Testis (tissue), 5 donors: ENCODE data around the gene ODAD3. TPM values are rescaled to one million over a fixed set of nuclear protein-coding genes. Genes with fewer than 3 reads are reported as not detected.

ENCODE experiments used
- DNase-seq: peaks from one replicate; pipeline ENCODE4 v3.0.0-alpha.2; 2019
- H3K27ac ChIP-seq, 2 donors: fragments of 200-600 bp; sonication (generic); one replicate each; pipeline ENCODE4 v1.5.1; 2019
- H3K27me3 ChIP-seq: fragments of 200-600 bp; sonication (generic); one replicate; pipeline ENCODE4 v1.5.1; 2019
- H3K36me3 ChIP-seq: fragments of 200-600 bp; sonication (generic); one replicate; pipeline ENCODE4 v1.5.1; 2017; ENCODE audit warnings: low read depth; ENCODE audit errors: missing control alignments
- H3K4me1 ChIP-seq: fragments of 200-600 bp; sonication (generic); one replicate; pipeline ENCODE4 v1.5.1; 2019
- H3K4me3 ChIP-seq, 2 donors: fragments of 200-600 bp; sonication (generic); one replicate each; pipeline ENCODE4 v1.5.1; 2017 to 2019
- H3K9me3 ChIP-seq: fragments of 200-600 bp; sonication (generic); one replicate; pipeline ENCODE4 v1.5.1; 2017
- CTCF ChIP-seq, 3 experiments: fragments of 450-650 bp in 2 of 3; fragments of 200-600 bp in 1 of 3; sonication (generic) in 1 of 3; IDR thresholded peaks; one replicate each; pipeline ENCODE4 v1.5.1; 2016 to 2019; ENCODE audit warnings: antibody characterized with exemption in 3 of 3, mild to moderate bottlenecking in 2 of 3, moderate library complexity in 1 of 3
- POLR2A ChIP-seq: fragments of 450-650 bp; IDR thresholded peaks from one replicate; pipeline ENCODE4 v1.6.1; 2017; ENCODE audit warnings: antibody characterized with exemption, mild to moderate bottlenecking, moderate library complexity
- WGBS, 2 donors: methylation state at CpG; one replicate each; pipeline ENCODE4 v1.1.5; 2018; 5-methylcytosine and 5-hydroxymethylcytosine counted together
- intact Hi-C: fragments of 100-400 bp; cut with DNase I; formaldehyde crosslinking; loops from one replicate; pipeline ENCODE4 v1.15.1; 2023; ENCODE audit warnings: low total_unique reads
- long read RNA-seq, 2 donors: transcript quantifications; one replicate each; lab custom pipeline, GENCODE V29; 2026
- polyA plus RNA-seq: library from polyadenylated mRNA; stranded (reverse); fragments of 350-450 nt; fragmentation: Illumina TruSeq; extraction: RNeasy Lipid Tissue Mini Kit (QIAGEN cat#74804); gene quantifications from one replicate; pipeline ENCODE4 v1.2.3, GENCODE V29; 2014; ENCODE audit warnings: low read depth, low replicate concordance; ENCODE audit not compliant: insufficient read depth
- total RNA-seq, 2 donors: library from RNA; depleted of rRNA; stranded (reverse); fragments of >200 nt; gene quantifications; one replicate each; pipeline ENCODE4 v1.2.3, GENCODE V29; 2016

ODAD3 gene
- 10 to 100 TPM in 1 of 2 donors, 1 to 10 TPM in 1; 9.7 to 14.8 TPM for total RNA-seq
- polyA plus RNA-seq, result 18.3 TPM
- long read RNA-seq, donor 1, partial matches to known transcripts, result 161 of 202 reads
- long read RNA-seq, donor 1, other reads (novel, unspliced or antisense), result 40 of 202 reads
- long read RNA-seq, donor 2, partial matches to known transcripts, result 84 of 95 reads
- long read RNA-seq, donor 2, other reads (novel, unspliced or antisense), result 11 of 95 reads

GRCh38 chr19:11435057-11435832, at the start of gene ODAD3, which contains the start of gene PRKCSH:
Gene ODAD3 (minus strand): TSS chr19:11435121. CDS start chr19:11435016, 105 bp downstream.
Gene PRKCSH (plus strand): TSS chr19:11435635. CDS start chr19:11436118, 483 bp downstream.
- peaks cover 14% of the 10 kb centered on the region for H3K4me1 ChIP-seq
- H3K9me3 ChIP-seq, result no peaks in the 10 kb centered on the region
- peak; percentile 100 for DNase-seq
- no peaks in the 10 kb centered on the region for H3K36me3 ChIP-seq
- intact Hi-C loops, result no loop called here
- no peak for TF ChIP-seq POLR2A
- TF ChIP-seq CTCF (IDR thresholded peaks at IDR 0.05), result peak; percentile 80 to 99 (median 99)
- H3K27ac ChIP-seq, result peak within 1 kb of the TSS; percentile 64 to 89
- peak within 1 kb of the TSS; percentile 71 to 75 for H3K4me3 ChIP-seq
- 0 to 1% methylated on average over 45 to 53 of the region's 53 CpGs for WGBS, 2 donors
- no peaks in the 10 kb centered on the region for H3K27me3 ChIP-seq

- no peaks in the 10 kb centered on the region for H3K27me3 ChIP-seq
- H3K4me1 ChIP-seq, result peaks cover 16% of the 10 kb centered on the region
- no peaks in the 10 kb centered on the region for H3K36me3 ChIP-seq
- H3K27ac ChIP-seq, result no peak overlapping the region
- WGBS, 2 donors, result 63 to 79% methylated on average over 27 to 54 of the region's 57 CpGs
- no peak for DNase-seq
- no peaks in the 10 kb centered on the region for H3K9me3 ChIP-seq
- intact Hi-C loops, result no loop called here
- TF ChIP-seq POLR2A, result no peak
- no peak for TF ChIP-seq CTCF (IDR thresholded peaks at IDR 0.05)
- peak overlapping the region in 1 of 2 donors; percentile 18 for H3K4me3 ChIP-seq
Measured at GRCh38 chr19:11483366-11484111, 48.6 kb upstream of the ODAD3 start.

GRCh38 chr19:11482384-11483050, 47.6 kb upstream of the ODAD3 start:
- TF ChIP-seq POLR2A (no peak), CTCF (IDR thresholded peaks at IDR 0.05) (peak; percentile 92 to 99 (median 97))
- Histone ChIP-seq H3K36me3 (no peaks in the 10 kb centered on the region), H3K4me1 (peaks cover 16% of the 10 kb centered on the region), H3K27me3 (no peaks in the 10 kb centered on the region), H3K4me3 (peak overlapping the region; percentile 18 to 54), H3K27ac (no peak overlapping the region), H3K9me3 (no peaks in the 10 kb centered on the region)
- intact Hi-C loops, result no loop called here
- 1 to 3% methylated on average over 26 to 49 of the region's 58 CpGs for WGBS, 2 donors
- DNase-seq, result peak; percentile 84

- DNase-seq, result peak; percentile 81
- intact Hi-C loops, result no loop called here
- TF ChIP-seq POLR2A, result no peak
- TF ChIP-seq CTCF (IDR thresholded peaks at IDR 0.05), result no peak
Measured at GRCh38 chr19:11481534-11482383, 46.8 kb upstream of the ODAD3 start.

More at GRCh38 chr19:11481534-11482383, 46.8 kb upstream of the ODAD3 start:
- Histone ChIP-seq H3K4me3 (peak overlapping the region; percentile 18 to 54), H3K36me3 (no peaks in the 10 kb centered on the region), H3K27ac (no peak overlapping the region), H3K4me1 (peaks cover 16% of the 10 kb centered on the region), H3K27me3 (no peaks in the 10 kb centered on the region), H3K9me3 (no peaks in the 10 kb centered on the region)
- 4 to 11% methylated on average over 8 to 35 of the region's 50 CpGs for WGBS, 2 donors
